GM18511 (cell line): ENCODE data around the gene DHRS12.

ENCODE experiments used
- ATAC-seq: cut with Tn5 transposase; IDR thresholded peaks from one replicate; pipeline ENCODE4 v1.9.1; 2021; ENCODE audit warnings: mild to moderate bottlenecking, moderate library complexity; ENCODE audit not compliant: unreplicated experiment

The DHRS12 gene

GRCh38 chr13:51784097-51784496, 19.9 kb downstream of the DHRS12 start:
- ATAC-seq = no peak

- no peak for ATAC-seq
These were observed 20.4 kb downstream of the DHRS12 start for GRCh38 chr13:51783428-51784094.

GRCh38 chr13:51782026-51782710, 21.8 kb downstream of the DHRS12 start:
- ATAC-seq = no peak

- no peak for ATAC-seq
These were observed 22.5 kb downstream of the DHRS12 start for GRCh38 chr13:51781246-51782022.

GRCh38 chr13:51780099-51780498, 23.9 kb downstream of the DHRS12 start:
- no peak for ATAC-seq

GRCh38 chr13:51778392-51778791, 25.6 kb downstream of the DHRS12 start:
- ATAC-seq = no peak

- ATAC-seq = no peak
These were observed 26.0 kb downstream of the DHRS12 start for GRCh38 chr13:51777921-51778320.

GRCh38 chr13:51776179-51776578, 27.8 kb downstream of the DHRS12 start:
- no peak for ATAC-seq

- ATAC-seq = no peak
These were observed 30.4 kb downstream of the DHRS12 start for GRCh38 chr13:51773515-51773914.

- ATAC-seq = no peak
These were observed 31.2 kb downstream of the DHRS12 start for GRCh38 chr13:51772781-51773180.

- no peak for ATAC-seq
These were observed 31.9 kb downstream of the DHRS12 start for GRCh38 chr13:51772105-51772455.

- ATAC-seq = no peak
These were observed 32.4 kb downstream of the DHRS12 start for GRCh38 chr13:51771418-51772104.

- no peak for ATAC-seq
These were observed 33.1 kb downstream of the DHRS12 start for GRCh38 chr13:51770681-51771417.

GRCh38 chr13:51770160-51770559, 33.8 kb downstream of the DHRS12 start:
- ATAC-seq = no peak

GRCh38 chr13:51769455-51770127, 34.4 kb downstream of the DHRS12 start:
- ATAC-seq = no peak

GRCh38 chr13:51768976-51769375, 35.0 kb downstream of the DHRS12 start:
- no peak for ATAC-seq

GRCh38 chr13:51768378-51768921, 35.5 kb downstream of the DHRS12 start:
- ATAC-seq = no peak

- ATAC-seq = no peak
These were observed 36.9 kb downstream of the DHRS12 start for GRCh38 chr13:51767100-51767499.

GRCh38 chr13:51765142-51765515, 38.8 kb downstream of the DHRS12 start:
- no peak for ATAC-seq
